KMS-11 (cell line): ENCODE results near the gene CDCA3.

ENCODE experiments used
- H2AFZ ChIP-seq: fragments of 200-600 bp; sonication (generic); 2 replicates; pipeline ENCODE4 v1.6.1; 2016; ENCODE audit warnings: antibody characterized with exemption, mixed run types, low read depth
- H3K27ac ChIP-seq: fragments of 200-600 bp; sonication (generic); 2 replicates; pipeline ENCODE4 v1.6.1; 2016; ENCODE audit warnings: mild to moderate bottlenecking, mixed run types
- H3K27me3 ChIP-seq: fragments of 200-600 bp; sonication (generic); 2 replicates; pipeline ENCODE4 v1.6.1; 2017; ENCODE audit warnings: mild to moderate bottlenecking, low read depth, mixed run types, moderate library complexity; ENCODE audit not compliant: insufficient read depth
- H3K36me3 ChIP-seq: fragments of 200-600 bp; sonication (generic); 2 replicates; pipeline ENCODE4 v1.6.1; 2017; ENCODE audit warnings: mild to moderate bottlenecking, mixed run types; ENCODE audit not compliant: insufficient read depth
- H3K4me1 ChIP-seq: fragments of 200-600 bp; sonication (generic); 2 replicates; pipeline ENCODE4 v1.6.1; 2016; ENCODE audit warnings: mild to moderate bottlenecking, low read depth, mixed run types; ENCODE audit not compliant: poor library complexity, severe bottlenecking
- H3K4me2 ChIP-seq: fragments of 200-600 bp; sonication (generic); 2 replicates; pipeline ENCODE4 v1.7.0; 2016; ENCODE audit warnings: mild to moderate bottlenecking, mixed run types
- H3K4me3 ChIP-seq: fragments of 200-600 bp; sonication (generic); IDR thresholded peaks from 2 replicates; pipeline ENCODE4 v1.6.1; 2017; ENCODE audit warnings: low read depth, low read length, mixed read lengths; ENCODE audit not compliant: insufficient read depth
- H3K79me2 ChIP-seq: fragments of 200-600 bp; sonication (generic); 2 replicates; pipeline ENCODE4 v1.6.1; 2016; ENCODE audit warnings: low read depth, mixed run types; ENCODE audit not compliant: insufficient read depth
- H3K9ac ChIP-seq: fragments of 200-600 bp; sonication (generic); 2 replicates; pipeline ENCODE4 v1.6.1; 2016; ENCODE audit warnings: mild to moderate bottlenecking, mixed run types
- H4K20me1 ChIP-seq: fragments of 200-600 bp; sonication (generic); 2 replicates; pipeline ENCODE4 v1.6.1; 2016; ENCODE audit warnings: mild to moderate bottlenecking, mixed run types; ENCODE audit not compliant: insufficient read depth
- CTCF ChIP-seq: fragments of 200-600 bp; sonication (generic); conservative IDR thresholded peaks from 2 replicates; pipeline ENCODE4 v1.6.1; 2017; ENCODE audit warnings: low read depth, mild to moderate bottlenecking, antibody characterized with exemption, low read length, moderate library complexity, mixed read lengths

CDCA3 gene

GRCh38 chr12:6847676-6848075, 3.4 kb downstream of the CDCA3 start:
- no peak for TF ChIP-seq CTCF
- peaks cover 13% of the 10 kb centered on the region for H3K4me1 ChIP-seq
- H3K36me3 ChIP-seq, result no peaks in the 10 kb centered on the region
- no peaks in the 10 kb centered on the region for H3K27me3 ChIP-seq
- H3K4me2 ChIP-seq, result no peak overlapping the region
- no peaks in the 10 kb centered on the region for H4K20me1 ChIP-seq
- H2AFZ ChIP-seq, result no peak overlapping the region
- H3K4me3 ChIP-seq, result no peak overlapping the region
- no peak overlapping the region for H3K9ac ChIP-seq
- peaks cover 19% of the 10 kb centered on the region for H3K79me2 ChIP-seq
- H3K27ac ChIP-seq, result no peak overlapping the region

GRCh38 chr12:6846316-6846869, 4.7 kb downstream of the CDCA3 start:
- peaks cover 19% of the 10 kb centered on the region for H3K79me2 ChIP-seq
- H3K27me3 ChIP-seq, result no peaks in the 10 kb centered on the region
- H3K4me2 ChIP-seq, result no peak overlapping the region
- peaks cover 13% of the 10 kb centered on the region for H3K4me1 ChIP-seq
- no peak overlapping the region for H3K27ac ChIP-seq
- no peak overlapping the region for H2AFZ ChIP-seq
- no peak overlapping the region for H3K4me3 ChIP-seq
- no peak for TF ChIP-seq CTCF
- no peaks in the 10 kb centered on the region for H3K36me3 ChIP-seq
- no peaks in the 10 kb centered on the region for H4K20me1 ChIP-seq
- no peak overlapping the region for H3K9ac ChIP-seq

DNA sequence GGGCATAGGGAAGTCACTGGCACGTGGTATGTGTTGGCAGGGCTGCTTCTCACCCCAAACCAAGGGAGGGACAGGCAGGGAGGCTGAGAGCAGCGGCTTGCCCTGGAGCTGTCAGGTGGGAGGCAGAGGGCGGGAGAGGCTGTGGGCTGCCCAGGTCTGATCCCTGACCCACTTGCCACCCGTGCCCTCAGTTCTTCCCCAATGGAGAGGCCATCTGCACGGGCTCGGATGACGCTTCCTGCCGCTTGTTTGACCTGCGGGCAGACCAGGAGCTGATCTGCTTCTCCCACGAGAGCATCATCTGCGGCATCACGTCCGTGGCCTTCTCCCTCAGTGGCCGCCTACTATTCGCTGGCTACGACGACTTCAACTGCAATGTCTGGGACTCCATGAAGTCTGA, 5.7 kb downstream of the CDCA3 start:
- Histone ChIP-seq H3K79me2 (peaks cover 12% of the 10 kb centered on the region), H3K9ac (no peak overlapping the region), H3K4me3 (no peak overlapping the region), H3K4me2 (no peak overlapping the region), H3K36me3 (no peaks in the 10 kb centered on the region), H3K27me3 (no peaks in the 10 kb centered on the region), H4K20me1 (no peaks in the 10 kb centered on the region), H3K27ac (no peak overlapping the region), H2AFZ (no peak overlapping the region), H3K4me1 (peaks cover 11% of the 10 kb centered on the region)
- TF ChIP-seq CTCF, result no peak

- Histone ChIP-seq H3K79me2 (no peaks in the 10 kb centered on the region), H3K36me3 (no peaks in the 10 kb centered on the region), H3K27ac (no peak overlapping the region), H4K20me1 (no peaks in the 10 kb centered on the region), H3K4me3 (no peak overlapping the region), H3K27me3 (no peaks in the 10 kb centered on the region), H2AFZ (no peak overlapping the region), H3K4me2 (no peak overlapping the region), H3K4me1 (peaks cover 10% of the 10 kb centered on the region), H3K9ac (no peak overlapping the region)
- no peak for TF ChIP-seq CTCF
Observed at GRCh38 chr12:6843118-6843902, 7.8 kb downstream of the CDCA3 start.
